GM21390 (cell line): Measurements from ENCODE around the gene SAV1.
A peak's percentile ranks its signal among the peaks of the same experiment; 100 is the strongest.
"Not testable (repeated sequence)": the region's sequence is repeated elsewhere in the genome, so short reads cannot be mapped to it uniquely, and the experiment has no call there.

ENCODE experiments used
- ATAC-seq: cut with Tn5 transposase; IDR thresholded peaks from one replicate; pipeline ENCODE4 v1.9.1; 2021; ENCODE audit not compliant: unreplicated experiment

Gene SAV1

DNA sequence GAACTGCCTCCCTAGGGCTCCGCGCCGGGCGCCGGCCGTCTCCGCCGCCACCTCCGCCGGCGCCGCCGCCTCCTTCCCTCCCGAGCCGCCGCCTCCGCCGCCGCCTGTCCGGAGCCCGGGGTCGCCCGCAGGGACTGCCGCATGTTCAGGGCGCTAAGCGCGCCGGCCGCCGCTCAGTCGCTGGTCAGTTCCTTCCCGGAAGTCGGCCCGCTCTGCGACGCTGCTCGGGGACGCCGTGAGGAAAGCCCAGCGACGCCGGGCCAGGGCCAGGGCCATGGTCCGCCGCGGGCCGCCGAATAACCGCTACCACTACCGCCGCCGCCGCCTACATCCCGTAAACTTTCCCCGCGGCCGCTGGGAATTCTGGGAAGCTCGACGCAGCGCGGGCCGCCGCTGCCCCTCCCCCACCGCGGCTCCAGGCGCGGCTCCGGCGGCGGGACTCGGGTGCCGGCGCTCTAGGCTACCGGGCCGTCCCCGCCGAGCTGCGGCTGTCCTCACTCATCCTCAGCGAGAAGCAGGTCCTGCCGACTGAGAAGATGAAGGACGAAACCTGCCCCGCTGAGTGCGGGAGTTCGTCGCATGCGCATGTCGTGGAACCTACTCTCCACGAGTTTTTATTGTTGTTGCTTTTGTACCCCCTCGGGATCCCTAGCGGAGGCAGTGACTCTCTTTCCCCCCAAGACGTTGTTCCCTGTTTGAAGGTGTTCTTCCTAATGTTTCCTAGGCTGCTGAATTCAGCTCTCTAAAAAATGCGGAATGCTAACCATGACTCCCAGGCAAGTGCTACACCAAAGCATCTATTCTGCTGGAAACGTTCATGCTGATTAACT lies at the start of gene SAV1:
Gene SAV1, minus strand, starts transcription at position 311 of the 830 bp plus-strand sequence. CDS start 339 bp downstream, outside the sequence.
- ATAC-seq, result peak; percentile 54

DNA sequence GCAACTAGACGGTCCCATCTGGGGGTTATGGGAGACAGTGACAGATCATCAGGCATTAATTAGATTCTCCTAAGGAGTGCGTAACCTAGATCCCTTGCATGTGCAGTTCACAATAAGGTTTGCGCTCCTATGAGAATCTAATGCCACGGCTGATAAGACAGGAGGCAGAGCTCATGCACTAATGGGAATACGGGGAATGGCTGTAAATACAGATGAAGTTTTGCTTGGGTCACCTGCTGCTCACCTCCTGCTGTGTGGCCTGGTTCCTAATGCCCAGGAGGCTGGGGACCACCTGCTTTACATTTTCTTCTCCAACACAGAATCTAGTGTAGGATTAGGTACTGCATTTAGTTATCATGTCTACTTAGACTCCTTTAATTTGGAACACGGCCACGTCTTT lies 49.7 kb upstream of the SAV1 start:
- no peak for ATAC-seq

- no peak for ATAC-seq
These were observed 46.5 kb upstream of the SAV1 start for GRCh38 chr14:50714450-50715073.

GRCh38 chr14:50711043-50711442 lies 42.9 kb upstream of the SAV1 start:
- ATAC-seq, result no peak

- no peak for ATAC-seq
These were observed 37.0 kb upstream of the SAV1 start for GRCh38 chr14:50705026-50705593.

DNA sequence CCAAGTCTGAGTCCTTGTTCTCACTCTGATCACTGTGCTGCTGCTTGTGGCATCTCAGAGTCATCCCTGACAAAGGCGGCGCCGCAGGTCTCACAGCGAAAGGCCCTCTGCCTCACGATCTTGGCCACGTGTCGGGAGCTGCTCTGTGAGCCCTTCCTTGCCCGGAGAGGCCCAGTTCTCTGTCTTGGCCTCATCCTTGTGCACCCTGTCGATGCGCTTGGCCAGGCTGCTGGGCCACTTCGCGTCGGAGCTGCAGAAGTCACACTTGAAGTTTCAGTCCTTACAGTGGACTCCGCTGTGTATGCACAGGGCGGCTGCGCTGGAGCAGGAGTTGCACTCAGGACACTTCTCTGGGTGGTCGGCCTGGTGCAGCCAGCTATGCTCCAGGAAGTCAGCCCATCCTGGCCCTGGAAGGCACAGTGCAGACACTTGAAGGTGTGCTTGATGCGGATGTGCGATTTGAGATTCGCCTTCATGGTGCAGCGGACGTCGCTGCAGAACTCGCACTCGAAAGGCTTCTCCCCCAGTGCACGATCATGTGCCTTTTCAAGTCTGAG lies 36.4 kb upstream of the SAV1 start:
- ATAC-seq, result no peak

DNA sequence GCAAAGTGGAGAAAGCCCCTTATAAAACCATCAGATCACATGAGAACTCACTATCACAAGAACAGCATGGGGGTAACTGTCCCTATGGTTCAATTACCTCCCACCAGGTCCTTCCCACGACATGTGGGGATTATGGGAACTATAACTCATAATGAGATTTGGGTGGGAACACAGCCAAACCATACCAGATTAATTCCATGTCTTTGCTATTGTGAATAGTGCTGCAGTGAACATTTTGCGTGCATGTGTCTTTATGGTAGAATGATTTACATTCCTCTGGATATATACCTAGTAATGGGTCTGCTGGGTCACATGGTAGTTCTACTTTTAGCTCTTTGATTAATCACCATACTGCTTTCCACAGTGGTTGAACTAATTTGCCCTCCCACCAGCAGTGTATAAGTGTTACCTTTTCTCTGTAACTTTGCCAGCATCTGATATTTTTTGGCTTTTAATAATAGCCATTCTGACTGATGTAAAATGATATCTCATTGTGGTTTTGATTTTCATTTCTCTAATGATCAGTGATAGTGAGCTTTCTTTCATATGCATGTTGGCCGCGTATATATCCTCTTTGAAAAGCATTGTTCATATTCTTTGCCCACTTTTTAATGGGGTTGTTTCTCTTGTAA lies 29.7 kb upstream of the SAV1 start:
- no peak for ATAC-seq

GRCh38 chr14:50694260-50694659 lies 26.2 kb upstream of the SAV1 start:
- ATAC-seq, result not testable (repeated sequence)

DNA sequence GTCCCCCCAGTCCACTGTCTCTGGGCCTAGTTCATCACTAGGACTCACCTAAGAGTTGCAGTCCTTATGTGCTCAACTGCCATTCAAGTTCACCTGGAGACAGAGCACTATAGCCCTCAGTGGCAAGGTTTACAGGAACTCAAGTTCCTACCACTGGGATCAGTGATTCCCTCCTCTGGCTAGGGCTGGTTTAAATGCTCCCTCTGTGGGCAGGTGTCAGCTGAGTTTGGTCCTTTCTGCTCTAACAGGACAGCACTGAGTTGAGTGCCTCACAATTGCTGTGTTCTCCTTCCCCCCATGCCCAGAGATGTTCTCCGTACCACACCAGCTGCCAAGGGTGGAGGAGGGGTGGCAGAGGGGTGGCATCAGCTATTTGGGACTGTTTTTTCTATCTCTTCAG lies 20.8 kb upstream of the SAV1 start:
- no peak for ATAC-seq

- no peak for ATAC-seq
These were observed 11.6 kb upstream of the SAV1 start for GRCh38 chr14:50679674-50680073.

DNA sequence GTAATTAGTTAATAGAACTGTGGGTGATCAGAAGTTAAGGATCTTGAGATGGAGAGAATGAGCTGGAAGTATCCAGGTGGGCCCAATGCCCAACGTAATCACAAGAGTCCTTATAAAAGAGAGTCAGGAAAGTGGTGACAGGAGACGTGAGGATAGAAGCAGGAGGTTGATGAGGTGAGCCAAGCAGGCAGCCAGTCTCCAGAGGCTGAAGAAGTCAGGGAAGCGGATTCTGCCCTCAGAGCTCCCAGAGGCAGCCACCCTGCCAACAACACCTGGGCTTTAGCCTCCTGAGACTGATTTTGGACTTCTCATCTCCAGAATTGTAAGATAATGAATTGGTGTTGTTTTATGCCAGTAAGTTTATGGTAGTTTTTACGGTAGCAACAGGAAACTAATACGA lies 10.1 kb upstream of the SAV1 start:
- no peak for ATAC-seq

DNA sequence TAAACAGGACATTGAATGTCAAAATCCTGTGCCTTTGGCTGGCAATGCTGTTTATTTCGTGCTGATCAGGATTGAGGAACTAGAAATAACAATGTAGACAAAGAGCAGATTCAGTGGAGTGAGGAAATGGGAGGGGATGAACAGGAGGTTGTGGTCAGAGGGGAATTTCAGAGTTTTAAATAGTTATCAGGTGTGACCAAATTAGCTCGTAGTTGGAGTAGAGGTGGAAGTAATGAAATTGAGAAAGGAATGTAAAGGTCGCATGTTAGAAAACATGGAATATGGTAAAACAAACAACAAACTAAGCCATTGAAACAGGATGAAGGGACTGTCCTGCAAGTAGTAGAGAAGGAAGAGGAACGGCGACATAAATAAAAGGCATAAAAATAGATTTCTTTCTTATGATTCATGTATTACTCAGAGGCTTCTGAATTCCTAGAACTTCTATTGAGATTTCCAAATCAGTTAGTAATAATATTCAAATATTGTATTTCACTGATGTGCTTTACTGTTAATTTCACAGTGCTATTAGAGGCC lies 9.5 kb upstream of the SAV1 start:
- peak; percentile 68 for ATAC-seq

GRCh38 chr14:50676814-50677516 lies 8.9 kb upstream of the SAV1 start:
- peak; percentile 49 for ATAC-seq

GRCh38 chr14:50675597-50675996 lies 7.5 kb upstream of the SAV1 start:
- ATAC-seq, result no peak

DNA sequence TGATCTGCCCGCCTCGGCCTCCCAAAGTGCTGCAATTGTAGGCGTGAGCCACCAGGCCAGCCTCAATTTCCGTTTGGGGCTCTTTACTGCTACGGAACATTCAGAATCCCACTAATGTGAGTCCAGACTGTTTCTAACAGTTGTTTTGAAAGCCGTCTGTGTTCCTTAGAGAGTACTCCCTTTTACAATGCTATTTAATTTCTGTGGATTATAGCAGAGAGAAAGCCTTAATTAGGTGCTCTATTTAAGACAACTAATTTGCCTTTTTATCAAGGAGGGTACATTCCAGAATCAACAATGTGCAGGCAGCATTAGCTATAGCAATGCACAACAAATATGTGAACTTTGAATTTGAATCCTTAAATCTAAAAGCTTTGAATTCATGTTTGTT lies 2.8 kb upstream of the SAV1 start:
- no peak for ATAC-seq

DNA sequence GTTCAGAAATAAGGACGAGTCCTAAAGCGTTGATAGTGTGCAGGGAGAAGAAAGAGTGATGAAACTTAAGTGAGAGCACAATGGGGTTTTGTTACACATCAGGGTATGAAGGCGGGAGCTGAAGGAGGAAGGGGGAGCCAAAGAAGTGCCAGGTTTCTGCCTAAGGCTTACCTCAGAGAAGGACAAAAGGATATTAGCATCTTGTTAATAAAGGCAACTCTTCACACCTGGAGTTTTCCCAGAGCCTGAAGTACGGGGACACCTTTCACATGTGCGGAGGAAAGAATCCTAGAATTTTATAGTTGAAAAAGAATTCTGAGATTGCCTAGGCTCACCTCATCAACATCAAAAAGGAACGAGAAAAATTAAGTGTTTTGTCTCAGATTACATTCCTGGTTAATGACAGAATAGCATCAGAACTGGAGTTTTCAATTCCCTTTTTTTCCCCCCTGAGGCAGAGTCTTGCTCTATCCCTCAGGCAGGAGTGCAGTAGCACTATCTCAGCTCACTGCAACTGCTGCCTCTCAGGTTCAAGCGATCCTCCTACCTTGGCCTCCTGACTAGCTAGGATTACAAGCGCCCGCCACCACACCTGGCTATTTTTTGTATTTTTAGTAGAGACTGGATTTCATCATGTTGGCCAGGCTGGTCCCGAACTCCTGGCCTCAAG lies 2.2 kb upstream of the SAV1 start:
- ATAC-seq, result no peak

DNA sequence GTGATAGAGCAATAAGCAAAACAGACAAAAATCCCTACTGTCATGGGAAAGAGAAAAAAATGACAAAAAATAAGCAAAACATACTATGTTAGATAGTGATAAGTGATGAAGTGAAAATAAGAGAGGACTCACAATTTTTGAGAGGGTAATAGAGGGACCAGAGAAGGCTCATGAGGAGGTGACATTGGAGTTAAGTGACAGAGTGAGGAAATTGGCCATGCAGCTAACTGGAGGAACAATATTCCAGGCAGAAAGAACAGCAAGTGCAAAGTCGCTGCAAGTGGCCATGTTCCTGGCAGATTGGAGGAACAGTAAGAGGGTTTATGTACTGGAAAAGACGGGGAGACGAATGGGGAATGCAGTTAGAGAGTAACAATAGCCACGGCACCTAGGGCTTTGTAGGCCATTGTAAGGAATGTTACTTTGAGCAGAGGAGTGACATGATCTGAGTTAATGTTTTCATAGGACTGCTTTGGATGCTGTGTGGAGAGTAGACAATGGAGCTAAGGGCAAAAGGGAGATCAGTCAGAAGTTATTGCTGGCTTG lies 1.4 kb upstream of the SAV1 start:
- no peak for ATAC-seq

- no peak for ATAC-seq
These were observed 679 bp upstream of the SAV1 start for GRCh38 chr14:50668826-50669143.

- peak; percentile 32 for ATAC-seq
These were observed 466 bp downstream of the SAV1 start for GRCh38 chr14:50667684-50667995.
